T-helper 9 cell (primary cell): ENCODE data around the gene MSMO1.
"Not testable (repeated sequence)": the region's sequence is repeated elsewhere in the genome, so short reads cannot be mapped to it uniquely, and the experiment has no call there.

Experiments
- DNase-seq: peaks from one replicate; pipeline ENCODE4 v3.0.0-alpha.2; 2020
- total RNA-seq, 2 donors: gene quantifications; one replicate each; lab custom pipeline; 2026; lab: John Stamatoyannopoulos, UW

Gene MSMO1
- 18.1 to 50.4 reads per million in 2 donors for total RNA-seq

DNA sequence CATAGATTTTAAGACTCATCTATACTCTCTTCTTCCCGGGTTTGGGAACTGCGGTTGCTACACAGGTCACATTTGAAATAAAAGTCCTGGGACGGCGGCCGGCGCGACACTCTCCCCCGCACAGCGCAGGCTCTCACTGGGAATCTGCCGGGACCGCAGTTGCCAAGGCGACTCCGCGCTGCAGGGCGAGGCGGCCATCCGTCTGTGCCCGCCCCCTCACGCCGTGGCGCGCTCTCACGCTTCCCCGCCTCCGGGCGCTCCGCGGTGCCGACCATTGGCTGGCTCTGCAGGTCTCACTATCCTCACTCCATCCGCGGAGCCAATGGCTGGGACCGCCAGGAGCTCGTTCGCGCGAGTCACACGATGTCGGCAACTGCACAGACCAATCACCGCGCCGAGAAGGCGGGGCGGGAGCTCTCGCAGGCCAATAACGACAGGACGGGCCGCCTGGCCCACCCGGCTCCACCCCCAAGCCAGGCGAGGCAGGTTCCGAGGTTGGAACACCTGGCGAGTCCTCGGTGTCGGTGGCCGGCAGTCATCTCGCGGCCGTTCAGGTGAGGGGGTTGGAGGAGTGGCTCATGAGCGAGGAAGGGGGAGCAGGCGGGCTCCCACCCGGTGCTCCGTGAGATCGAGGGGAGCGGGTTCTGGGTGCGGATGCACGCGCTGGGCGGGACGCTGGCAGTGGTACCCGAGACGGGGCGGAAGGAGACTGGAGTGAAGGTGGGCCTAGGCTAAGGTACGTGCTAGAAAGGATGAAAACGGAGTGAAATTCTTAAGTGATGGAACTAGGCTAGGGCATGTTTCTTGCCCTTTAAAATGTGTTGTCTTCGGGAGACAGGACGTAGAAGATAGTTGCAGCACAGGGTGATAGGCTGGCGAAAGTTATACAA is at the start of gene MSMO1:
Gene MSMO1 (plus strand): TSS at position 459 of the 890 bp plus-strand sequence. CDS start 5,702 bp downstream, outside the sequence.
- DNase-seq: peak; percentile 94

DNA sequence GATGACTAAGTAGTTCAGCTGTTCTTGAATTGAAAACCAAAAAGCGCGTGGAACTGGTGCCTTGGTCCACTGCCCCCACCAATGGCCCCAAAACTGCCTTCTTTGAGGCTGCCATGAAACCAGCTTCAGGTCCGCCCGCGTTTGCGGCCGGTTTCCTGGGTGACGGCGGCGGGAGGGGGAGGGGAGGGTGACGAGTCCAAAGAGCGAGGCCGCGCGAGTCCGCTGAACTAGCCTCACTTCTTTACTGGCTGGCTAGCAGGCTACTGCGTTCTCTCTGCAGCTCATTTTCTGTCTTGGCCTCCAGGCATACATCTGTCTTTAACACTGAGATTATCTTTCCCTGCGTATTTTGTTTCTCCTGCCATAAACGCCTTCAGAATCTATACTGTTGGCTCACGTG is 47.9 kb upstream of the MSMO1 start:
- not testable (repeated sequence) for DNase-seq

DNA sequence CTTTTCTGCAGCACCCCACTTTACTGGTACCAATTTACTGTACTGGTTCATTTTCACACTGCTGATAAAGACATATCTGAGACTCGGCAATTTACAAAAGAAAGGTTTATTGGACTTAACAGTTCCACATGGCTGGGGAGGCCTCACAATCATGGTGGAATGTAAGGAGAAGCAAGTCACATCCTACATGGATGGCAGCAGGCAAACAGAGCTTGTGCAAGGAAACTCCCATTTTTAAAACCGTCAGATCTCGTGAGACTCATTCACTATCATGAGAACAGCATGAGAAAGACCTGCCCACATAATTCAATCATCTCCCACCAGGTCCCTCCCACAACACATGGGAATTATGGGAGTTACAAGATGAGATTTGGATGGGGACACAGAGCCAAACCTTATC is 42.8 kb upstream of the MSMO1 start:
- DNase-seq: not testable (repeated sequence)

DNA sequence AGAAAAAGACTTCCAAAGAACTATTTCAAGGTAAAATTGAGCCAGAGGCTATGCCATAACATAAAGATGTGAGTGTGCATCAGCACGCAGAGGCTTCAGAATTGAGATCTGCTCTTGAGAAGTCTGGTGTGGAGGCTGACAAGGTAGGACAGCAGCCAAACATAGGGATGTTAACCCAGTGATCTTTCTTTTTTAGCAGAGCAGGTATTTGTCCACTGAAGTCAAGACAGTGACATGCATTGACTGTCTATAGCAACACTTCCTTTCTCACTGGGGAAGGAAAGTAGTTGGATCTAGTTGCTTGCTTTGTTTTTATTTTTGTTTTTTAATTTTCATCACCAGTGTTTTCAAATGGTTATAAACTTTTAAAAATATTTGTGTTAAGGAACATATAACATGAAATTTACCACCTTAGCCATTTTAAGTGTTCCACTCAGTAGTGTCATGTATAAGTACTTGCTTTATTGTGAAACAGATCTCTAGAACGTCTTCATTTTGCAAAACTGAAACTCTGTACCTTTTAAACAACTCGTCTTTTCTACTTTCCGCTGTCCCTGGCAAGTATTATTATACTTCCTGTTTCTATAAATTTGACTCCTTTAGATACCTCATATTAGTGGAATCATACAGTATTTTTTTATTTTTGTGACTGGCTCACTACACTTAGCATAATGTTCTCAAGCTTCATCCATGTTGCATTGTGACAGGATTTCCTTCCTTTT is 40.7 kb upstream of the MSMO1 start:
- DNase-seq: not testable (repeated sequence)

DNA sequence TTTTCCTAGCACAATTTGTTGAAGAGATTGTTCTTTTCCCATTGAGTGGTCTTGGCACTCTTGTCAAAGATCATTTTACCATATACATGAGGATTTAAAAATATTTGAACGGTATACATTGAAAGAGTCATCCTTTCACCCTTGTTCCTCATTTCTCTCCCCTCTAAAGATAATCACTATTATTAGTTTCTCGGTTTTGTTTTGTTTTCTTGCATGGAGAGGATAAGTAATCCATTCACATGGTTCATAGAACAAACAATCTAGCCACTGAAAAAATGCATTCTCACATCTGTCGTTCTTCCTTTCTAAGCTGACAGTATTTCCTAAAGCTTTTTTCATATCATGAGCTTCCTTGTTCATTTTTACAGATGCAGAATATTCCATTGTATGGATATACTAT is 39.2 kb upstream of the MSMO1 start:
- no peak for DNase-seq

DNA sequence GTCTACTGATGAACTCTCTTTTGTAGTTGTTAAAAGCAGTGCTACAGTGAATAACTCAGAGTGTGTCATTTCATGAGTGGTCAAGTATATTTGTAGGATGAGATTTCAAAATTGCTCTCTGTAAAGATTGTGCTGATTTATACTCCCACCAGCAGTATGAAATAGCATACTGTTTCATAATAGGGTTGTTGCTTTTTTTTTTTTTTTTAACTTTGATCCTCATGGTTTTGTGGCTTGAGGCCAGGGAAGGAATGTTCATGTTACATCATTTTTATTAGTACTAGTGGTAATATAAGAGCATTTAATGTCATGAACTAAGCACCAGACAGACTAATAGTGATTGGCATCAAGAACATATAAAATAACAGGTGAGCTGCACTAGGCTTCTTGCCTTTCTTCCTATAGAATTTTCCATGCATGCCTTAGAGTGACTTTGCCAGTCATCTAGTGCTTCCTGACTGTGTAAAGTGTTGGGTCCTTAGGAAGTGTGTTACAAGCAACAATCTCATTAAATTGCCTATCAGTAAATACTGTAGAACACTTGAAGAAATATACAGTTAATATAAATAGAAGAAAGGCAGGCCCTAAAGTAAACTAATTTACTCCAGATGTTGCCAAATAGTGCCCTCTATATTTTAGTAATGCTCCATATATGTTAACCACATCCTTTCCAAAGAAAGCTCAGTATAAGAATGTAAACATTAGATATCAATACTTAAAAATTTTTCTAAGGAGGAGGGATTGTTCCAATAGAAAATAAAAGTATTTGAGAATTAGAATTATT is 38.6 kb upstream of the MSMO1 start:
- DNase-seq: no peak

DNA sequence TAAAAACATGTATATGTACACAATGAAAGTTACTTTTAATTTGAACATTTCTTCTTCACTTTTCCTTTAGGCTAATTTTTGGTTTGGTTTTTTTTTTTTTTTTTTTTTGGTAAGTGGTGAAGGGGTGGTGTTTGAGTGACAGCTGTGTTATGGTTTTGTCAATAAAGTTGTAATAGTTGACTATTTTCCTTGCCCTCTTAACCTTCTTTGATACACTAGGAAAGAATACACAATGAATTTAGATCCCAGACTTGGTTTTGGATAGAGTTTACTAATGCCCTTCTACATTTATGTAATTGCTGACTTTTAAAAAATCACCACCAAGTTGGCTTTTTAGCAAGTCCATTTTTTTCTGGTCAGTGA is 38.1 kb upstream of the MSMO1 start:
- no peak for DNase-seq

DNA sequence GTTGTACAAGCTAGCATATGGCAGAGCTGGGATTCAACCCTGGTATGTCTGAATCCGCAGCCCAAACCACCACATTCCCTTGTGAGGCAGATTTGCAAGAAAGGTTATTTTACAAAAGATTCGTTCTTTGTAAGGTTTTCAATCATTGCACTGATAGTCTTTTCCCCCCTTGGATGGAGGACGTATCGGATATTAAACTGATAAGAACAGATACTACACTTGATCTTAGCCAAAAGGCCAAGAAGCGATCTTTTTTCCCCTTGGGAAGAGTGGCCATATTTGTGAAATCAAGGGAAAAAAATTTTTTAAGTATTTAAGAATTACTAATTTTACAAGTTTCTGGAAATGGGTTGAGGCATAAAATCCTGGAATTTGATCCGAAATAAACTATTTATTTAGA is 34.4 kb upstream of the MSMO1 start:
- no peak for DNase-seq

DNA sequence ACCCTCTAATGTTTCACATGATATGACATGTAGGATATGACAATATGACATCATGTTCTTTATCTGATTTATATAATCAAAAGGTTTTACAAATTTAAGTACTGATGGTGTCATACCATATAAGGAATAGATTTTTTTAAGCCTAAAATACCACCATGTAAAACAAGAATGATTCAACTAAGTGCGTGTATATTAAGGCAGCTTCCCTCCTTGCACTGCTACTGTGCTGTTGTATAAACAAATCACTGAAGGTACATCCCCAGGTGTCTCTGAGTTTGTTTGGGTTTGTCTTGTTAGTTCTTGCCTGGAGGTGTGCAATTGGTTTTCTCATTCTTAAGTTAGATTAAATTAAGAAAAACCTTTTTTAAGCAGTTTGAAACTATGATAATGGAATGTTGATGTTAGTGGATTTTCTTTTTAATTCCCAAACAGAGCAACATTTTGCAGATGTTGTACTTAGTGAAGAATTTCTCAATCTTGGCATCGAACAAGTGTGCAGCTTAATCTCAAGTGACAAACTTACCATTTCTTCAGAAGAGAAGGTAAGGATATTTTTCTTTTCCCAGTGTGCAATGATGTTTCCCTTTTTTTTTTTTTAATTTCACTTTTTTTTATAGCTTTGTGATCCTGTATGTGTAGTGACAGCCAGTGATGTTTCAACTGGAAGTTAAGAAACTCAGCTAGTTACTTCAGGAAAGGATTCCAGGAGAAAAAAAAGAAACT is 33.4 kb upstream of the MSMO1 start:
- DNase-seq: no peak

DNA sequence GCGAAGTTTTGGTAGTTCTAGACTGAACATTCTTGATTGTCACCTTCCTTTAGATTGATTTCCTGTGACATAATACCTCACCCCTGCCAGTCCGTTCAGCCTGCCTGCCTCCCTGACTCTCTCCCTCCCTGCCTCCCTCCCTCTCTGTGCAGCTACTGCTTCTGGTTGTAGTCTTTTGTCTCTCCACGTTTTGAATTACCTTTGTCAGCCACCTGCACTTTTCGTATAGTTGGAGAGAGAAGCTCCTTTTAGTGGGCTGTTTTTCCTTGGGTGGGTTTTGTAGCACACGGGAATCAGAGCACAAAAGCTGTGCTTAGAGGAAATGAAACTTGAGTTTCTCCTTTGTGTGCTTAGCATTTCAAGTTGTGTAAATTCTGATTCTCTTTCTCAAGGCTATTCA is 32.6 kb upstream of the MSMO1 start:
- DNase-seq: no peak

DNA sequence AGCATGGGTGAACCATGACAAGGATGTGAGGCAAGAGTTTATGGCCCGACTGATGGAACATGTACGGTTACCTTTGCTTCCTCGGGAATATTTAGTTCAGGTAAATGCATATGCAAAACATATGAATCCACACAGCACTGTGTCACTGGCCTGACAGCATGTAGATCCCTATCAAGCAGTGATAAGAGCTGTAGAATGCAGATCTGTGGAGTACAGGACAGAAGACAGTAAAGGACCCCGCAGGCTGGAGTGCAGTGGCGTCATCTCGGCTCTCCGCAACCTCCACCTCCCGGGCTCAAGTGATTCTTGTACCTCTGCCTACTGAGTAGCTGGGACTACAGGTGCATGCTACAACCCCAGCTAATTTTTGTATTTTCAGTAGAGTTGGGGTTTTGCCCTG is 29.8 kb upstream of the MSMO1 start:
- no peak for DNase-seq

DNA sequence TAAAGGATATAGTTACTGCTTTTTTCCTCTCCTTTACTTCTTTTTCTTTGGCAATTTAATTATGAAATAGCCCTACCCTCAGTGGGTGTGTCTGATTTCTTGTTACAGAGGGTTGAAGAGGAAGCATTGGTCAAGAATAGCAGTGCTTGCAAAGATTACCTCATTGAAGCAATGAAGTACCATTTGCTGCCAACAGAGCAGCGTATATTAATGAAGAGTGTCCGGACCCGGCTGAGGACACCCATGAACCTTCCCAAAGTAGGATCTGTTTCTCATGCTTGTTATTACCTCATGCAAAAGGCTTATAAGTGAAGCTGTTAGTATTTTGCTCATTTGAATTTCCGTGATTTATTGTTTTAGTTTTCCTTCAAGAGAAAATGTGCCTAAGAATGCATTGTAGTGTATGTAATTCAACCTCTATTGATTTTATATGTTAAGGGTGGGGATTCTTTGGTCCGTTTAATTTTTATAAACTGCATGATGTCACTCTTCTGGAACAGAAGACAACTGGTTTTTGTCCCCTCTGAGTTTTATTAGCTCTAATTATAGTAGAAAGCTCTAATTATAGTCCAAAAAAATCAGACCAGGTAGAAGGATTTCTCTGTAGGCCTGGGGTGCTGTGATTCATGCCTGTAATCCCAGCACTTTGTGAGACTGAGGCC is 27.9 kb upstream of the MSMO1 start:
- no peak for DNase-seq

DNA sequence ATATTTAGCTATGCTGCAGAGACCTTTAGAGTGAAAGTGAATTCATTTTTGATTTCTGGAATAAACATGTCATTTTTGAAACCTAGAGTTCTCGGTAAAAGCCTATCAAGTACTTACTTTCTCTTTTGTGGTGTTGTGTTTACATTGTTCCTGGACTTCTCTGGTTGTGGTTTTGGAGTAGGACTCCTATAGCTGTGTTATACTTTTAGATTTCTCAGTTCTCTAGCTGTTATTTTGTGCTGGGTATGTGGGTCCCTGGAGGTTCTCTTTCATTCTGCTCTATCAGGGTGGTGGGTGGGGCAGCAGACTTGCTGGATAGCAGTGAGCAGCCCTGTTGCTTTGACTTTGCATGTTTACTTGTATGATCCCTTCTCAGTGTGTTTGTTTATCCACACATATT is 25.6 kb upstream of the MSMO1 start:
- DNase-seq: no peak

DNA sequence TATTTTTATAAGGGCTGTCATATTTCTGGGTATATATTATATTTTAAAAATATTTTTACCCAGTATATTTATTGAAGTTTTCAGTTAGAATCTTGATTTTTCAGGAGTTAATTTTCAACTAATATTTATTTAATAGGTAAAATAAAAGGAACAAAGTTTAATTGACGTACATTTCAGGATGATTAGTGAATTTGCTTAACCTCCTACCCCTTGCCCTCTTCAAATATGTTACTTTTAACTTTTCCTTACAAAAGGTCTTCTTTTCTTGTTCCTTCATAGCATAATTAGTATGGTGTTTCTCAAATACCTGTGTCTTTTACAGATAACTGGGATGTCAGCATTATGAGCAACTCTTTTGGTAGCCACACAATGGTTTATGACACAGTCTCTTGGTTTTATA is 24.8 kb upstream of the MSMO1 start:
- DNase-seq: no peak

DNA sequence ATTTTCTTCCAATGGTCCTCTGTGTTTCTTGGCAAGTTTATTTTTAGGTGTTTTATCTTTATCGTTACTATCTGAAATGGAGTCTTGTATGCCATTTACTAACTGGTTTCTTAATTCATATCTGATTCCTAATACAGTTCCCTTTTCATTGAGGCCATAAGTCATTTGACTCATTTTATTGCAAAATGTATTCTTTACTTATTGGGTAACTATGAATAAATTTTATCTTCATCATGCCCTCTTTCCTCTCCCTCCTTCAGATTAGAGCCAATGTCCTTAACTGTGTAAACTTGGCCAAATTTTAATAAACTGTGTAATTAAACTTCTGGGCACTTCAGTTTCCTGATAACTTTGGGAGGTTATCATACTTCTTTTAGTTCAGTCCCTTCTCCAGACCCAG is 19.3 kb upstream of the MSMO1 start:
- no peak for DNase-seq

DNA sequence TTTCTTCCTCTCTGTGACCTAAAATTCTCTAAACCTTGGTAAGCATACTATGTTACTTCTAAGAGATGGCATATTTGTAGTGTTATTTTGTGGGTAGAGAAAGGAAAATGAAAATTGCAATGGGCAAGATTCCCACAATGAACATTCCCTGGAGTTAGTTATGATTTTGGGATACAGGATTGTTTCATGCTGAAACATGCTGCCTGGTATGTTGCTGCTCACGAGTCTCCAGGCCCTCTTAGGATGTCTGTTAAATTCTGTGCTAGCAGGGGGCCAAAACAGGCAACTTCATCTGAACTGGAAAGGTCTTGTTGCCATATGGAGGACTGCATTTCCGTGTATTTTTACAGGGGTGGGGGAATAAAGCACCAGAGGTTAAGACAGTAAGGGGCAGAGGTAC is 18.9 kb upstream of the MSMO1 start:
- no peak for DNase-seq

DNA sequence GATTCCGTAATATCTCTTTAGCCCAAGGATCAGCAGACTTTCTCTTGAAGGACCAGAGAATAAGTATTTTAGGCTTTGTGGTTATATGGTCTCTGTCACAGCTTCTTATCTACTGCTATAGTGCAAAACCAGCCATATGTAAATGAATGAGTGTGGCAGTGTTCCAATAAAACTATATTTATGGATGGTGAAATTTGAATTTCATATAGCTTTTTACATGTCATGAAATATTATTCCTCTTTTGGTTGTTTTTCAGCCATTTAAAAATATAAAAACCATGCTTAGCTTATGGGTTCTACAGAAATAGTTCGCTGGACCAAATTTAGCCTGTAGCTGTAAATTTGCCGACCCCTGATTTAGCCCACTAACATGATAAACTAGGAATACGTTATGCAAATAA is 18.0 kb upstream of the MSMO1 start:
- DNase-seq: no peak

DNA sequence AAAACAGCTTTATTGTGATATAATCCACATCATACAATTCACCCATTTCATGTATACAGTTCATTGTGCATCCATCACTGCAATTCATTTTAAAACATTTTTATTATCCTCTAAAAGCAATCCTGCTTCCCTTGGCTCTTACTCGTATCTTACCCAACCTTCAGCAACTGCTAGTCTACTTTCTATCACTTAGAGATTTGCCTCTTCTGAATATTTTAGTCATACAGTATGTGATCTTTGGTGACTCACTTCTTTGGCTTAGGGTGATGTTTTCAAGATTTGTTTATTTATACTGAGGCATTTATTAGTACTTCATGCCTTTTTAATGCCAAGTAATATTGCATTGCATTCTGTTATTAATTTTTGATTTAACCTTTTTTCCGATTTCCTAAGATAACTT is 15.0 kb upstream of the MSMO1 start:
- DNase-seq: no peak

DNA sequence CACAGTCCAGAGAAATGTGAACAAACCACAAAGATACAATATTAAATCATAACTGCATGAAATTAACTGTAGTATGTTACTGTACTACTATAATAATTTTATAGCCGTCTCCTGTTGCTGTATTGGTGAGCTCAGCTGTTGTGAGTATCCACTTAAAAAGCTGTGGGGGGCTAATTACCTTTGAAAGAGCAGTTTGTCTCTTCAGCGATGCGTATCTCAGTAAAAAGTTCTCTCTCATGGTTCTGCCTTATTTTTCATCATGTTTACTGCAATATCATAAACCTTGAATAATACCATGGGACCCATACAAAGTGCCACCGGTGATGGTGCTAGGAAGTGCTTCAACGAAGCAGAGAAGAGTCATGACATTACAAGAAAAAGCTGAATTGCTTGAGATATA is 8.4 kb upstream of the MSMO1 start:
- no peak for DNase-seq

DNA sequence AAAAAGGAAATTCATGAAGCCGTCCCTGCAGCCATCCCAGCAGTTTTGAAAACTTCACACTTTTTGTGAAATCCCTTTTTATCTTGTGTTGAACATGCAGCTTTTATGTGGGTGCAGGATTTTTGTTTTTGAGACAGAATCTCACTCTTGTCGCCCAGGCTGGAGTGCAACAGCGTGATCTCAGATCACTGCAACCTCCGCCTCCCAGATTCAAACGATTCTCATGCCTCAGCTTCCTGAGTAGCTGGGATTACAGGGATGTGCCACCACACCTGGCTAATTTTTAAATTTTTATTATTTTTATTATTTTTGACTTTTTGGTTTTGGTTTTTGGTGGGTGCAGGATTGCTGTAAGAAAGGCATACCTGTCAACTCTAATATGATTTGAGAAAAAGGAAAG is 8.0 kb upstream of the MSMO1 start:
- no peak for DNase-seq

DNA sequence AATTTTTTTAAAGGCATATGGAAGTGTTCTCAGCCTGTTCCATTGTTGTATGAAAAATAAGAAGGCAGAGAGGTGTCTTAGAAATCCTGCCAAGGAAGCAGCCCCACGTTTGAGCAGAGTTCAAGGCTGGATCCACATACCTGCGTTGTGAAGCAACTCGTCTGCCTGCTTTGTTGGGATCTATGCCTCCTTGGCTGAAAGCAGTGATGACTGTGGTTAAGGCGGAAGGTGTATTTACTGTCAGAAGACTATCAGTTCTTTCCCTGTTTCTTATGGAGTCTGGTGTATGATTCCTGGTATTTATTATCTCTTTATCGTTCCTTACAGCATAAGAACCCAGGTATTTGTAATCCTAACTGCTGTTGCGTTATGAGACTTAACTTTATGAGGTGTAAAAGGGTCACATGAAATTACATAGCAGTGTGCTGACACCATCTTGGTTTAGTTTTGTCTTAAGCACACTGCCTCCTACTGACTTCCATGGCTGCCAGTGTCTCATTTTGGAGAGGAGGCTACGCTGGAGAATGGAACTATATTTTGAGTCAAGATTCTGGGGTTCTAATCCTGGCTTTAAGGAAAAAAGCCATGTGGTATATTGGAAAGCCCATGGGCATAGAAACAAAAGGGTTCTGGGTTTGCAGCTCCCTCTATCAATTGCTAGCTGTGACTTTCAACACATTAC is 3.1 kb upstream of the MSMO1 start:
- no peak for DNase-seq

DNA sequence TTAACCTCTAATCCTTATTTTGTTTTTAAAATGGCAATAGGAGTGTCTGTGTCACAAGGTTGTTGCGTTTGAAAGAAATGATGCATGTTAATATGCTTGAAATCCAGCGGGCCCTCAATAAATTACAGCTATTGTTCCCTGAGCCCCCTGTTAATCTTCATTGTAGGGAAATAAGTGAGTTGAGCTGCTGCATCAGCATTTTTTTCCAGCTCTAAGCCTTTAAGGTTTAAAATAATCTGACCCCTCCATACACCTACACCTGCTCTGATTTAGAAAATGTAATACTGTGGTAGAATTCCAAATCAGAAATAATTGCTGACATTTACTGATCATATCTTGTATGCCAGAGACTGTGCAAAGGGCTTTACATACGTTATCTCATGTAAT is 2.6 kb upstream of the MSMO1 start:
- DNase-seq: no peak
